Lung (tissue), 12 donors: ENCODE data around the gene CDS1. TPM values are rescaled to one million over a fixed set of nuclear protein-coding genes. Genes with fewer than 3 reads are reported as not detected.

Experiments used
- ATAC-seq: fragments of 200-7000 bp; cut with Tn5 transposase; one replicate; pipeline ENCODE4 v1.9.1; 2020; ENCODE audit warnings: moderate number of reproducible peaks; ENCODE audit not compliant: insufficient read depth, low FRiP score
- DNase-seq, 3 donors: peaks; one replicate each; pipeline ENCODE4 v3.0.0-alpha.2; 2013 to 2017
- H3K27ac ChIP-seq, 2 donors: one replicate each; pipeline ENCODE4 v1.5.1; 2013; ENCODE audit warnings: mild to moderate bottlenecking in 2 of 2, moderate library complexity in 2 of 2, control low read depth in 1 of 2, inconsistent platforms in 1 of 2, low read depth in 1 of 2, low read length in 1 of 2
- H3K27me3 ChIP-seq, 3 donors: one replicate each; pipeline ENCODE4 v1.5.1; 2013; ENCODE audit warnings: low read length in 2 of 3; ENCODE audit not compliant: control insufficient read depth in 3 of 3, insufficient read depth in 3 of 3
- H3K36me3 ChIP-seq, 4 donors: one replicate each; pipeline ENCODE4 v1.5.1; 2013; ENCODE audit warnings: low read length in 4 of 4, mild to moderate bottlenecking in 1 of 4, moderate library complexity in 1 of 4; ENCODE audit not compliant: control insufficient read depth in 4 of 4, insufficient read depth in 4 of 4
- H3K4me1 ChIP-seq, 5 donors: one replicate each; pipeline ENCODE4 v1.5.1; 2013; ENCODE audit warnings: low read length in 5 of 5, mild to moderate bottlenecking in 2 of 5, moderate library complexity in 1 of 5; ENCODE audit not compliant: control insufficient read depth in 5 of 5, insufficient read depth in 5 of 5
- H3K4me3 ChIP-seq: one replicate; pipeline ENCODE4 v1.5.1; 2013; ENCODE audit warnings: mild to moderate bottlenecking, control low read depth, moderate library complexity
- H3K9ac ChIP-seq, 2 donors: one replicate each; pipeline ENCODE4 v1.5.1; 2013; ENCODE audit warnings: low read length in 2 of 2, control low read depth in 1 of 2; ENCODE audit not compliant: insufficient read depth in 1 of 2
- H3K9me3 ChIP-seq, 4 donors: one replicate each; pipeline ENCODE4 v1.5.1; 2013; ENCODE audit warnings: low read length in 3 of 4, mild to moderate bottlenecking in 1 of 4, moderate library complexity in 1 of 4; ENCODE audit not compliant: control insufficient read depth in 4 of 4, insufficient read depth in 3 of 4
- CTCF ChIP-seq: IDR thresholded peaks from 2 replicates; pipeline ENCODE4 v1.5.1; 2012; ENCODE audit warnings: mild to moderate bottlenecking; ENCODE audit errors: control extremely low read depth, extremely low read depth
- WGBS, 2 donors: extraction: QIAGEN DNeasy Blood & Tissue Kit; methylation state at CpG; one replicate each; pipeline ENCODE4 v1.1.7; 2013; 5-methylcytosine and 5-hydroxymethylcytosine counted together
- polyA plus RNA-seq, 2 donors: library from polyadenylated mRNA; stranded (reverse); fragments of 200-250 nt; gene quantifications; one replicate each; pipeline ENCODE4 v1.2.1, GENCODE V29; 2013
- total RNA-seq, 2 donors: library from RNA; depleted of rRNA in 1 of 2; stranded (reverse); fragments of >200 nt in 1 of 2; gene quantifications; one replicate each; pipeline ENCODE4 v1.2.1, GENCODE V29; 2014 to 2021
- donor health status: control.
- donor health status: control.
- donor health status: Bipolar disorder and iron deficiency.
- donor health status: healthy.
- donor health status: DM: yes; HTN: yes; CAD: no.

CDS1 gene
- total and polyA plus RNA-seq, 4 donors: 10.7 to 32.7 (median 18.8) TPM

- Histone ChIP-seq H3K36me3 (peaks cover 13 to 65% (median 29%) of the 10 kb centered on the region in 4 donors), H3K4me1 (peaks cover 0 to 3% (median 0%) of the 10 kb centered on the region in 5 donors), H3K9ac (no peak overlapping the region), H3K4me3 (no peak overlapping the region), H3K9me3 (no peaks in the 10 kb centered on the region), H3K27me3 (no peaks in the 10 kb centered on the region), H3K27ac (no peak overlapping the region)
- DNase-seq (no peak), ATAC-seq (no peak)
- 91 to 98% methylated on average over 1 of the region's 1 CpG for WGBS, 2 donors
- TF ChIP-seq CTCF: no peak
Measured at GRCh38 chr4:84691800-84692199, 108.9 kb downstream of the CDS1 start.

DNA sequence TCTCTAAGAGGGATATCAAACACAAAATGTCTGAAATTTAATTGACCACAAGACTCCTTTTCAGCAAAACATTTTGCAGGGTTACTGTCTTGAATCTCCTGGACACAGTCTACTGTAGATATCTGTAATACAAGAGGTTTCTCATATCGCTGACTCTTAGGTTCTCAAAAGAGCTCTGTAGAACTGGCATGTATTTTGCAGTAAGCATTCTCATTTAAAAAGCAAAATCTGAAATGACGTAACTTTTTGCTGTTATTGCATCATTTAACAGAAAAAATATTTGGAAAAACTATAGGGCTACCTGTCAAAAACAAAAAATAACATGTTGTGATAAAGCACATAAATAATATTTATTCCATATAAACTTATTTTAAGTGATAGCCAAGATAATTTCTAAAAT is 114.2 kb downstream of the CDS1 start:
- Histone ChIP-seq H3K4me1 (no peaks in the 10 kb centered on the region), H3K4me3 (no peak overlapping the region), H3K36me3 (peaks cover 16 to 53% (median 23%) of the 10 kb centered on the region in 4 donors), H3K9ac (no peak overlapping the region), H3K9me3 (no peaks in the 10 kb centered on the region), H3K27me3 (no peaks in the 10 kb centered on the region), H3K27ac (no peak overlapping the region)
- DNase-seq (peak in 1 of 3 donors; percentile 9), ATAC-seq (no peak)
- TF ChIP-seq CTCF: no peak
- WGBS, 2 donors: 87 to 88% methylated on average over 2 of the region's 2 CpGs

DNA sequence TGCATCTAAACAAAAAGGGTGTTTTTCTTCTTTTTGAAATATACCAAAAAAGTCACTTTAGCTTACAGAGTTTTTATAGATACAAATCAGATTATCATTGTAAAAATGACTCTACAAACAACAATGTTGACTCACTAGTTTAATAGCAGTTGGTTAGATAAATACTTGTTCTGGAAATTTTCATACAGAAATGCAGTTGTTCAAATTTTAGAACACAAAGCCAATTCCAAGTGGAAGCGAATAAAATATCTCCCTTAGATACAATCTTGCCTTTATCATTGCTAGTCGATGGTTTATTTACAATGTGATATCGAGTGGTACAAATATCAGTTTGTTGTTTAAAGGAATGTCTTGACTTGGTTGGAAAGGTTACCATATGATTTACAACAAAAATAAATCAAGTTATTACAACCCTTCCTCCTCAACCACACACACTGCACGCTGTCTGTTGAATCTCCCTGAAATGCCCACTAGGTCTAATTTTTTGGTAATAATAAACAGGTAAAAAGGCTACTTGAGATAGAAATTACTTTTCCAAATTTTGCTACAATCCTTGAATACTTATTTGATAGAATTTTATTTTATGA is 114.8 kb downstream of the CDS1 start:
- Histone ChIP-seq H3K4me3 (no peak overlapping the region), H3K36me3 (peaks cover 18 to 53% (median 25%) of the 10 kb centered on the region in 4 donors), H3K27me3 (no peaks in the 10 kb centered on the region), H3K9ac (no peak overlapping the region), H3K9me3 (no peaks in the 10 kb centered on the region), H3K27ac (no peak overlapping the region), H3K4me1 (no peaks in the 10 kb centered on the region)
- DNase-seq (no peak), ATAC-seq (no peak)
- TF ChIP-seq CTCF: no peak
- 80 to 86% methylated on average over 4 of the region's 4 CpGs for WGBS, 2 donors
